GM21423 (cell line): ENCODE results near the gene CCND1.

Experiments
- ATAC-seq: cut with Tn5 transposase; IDR thresholded peaks from one replicate; pipeline ENCODE4 v1.9.1; 2021; ENCODE audit warnings: mild to moderate bottlenecking, moderate library complexity; ENCODE audit not compliant: unreplicated experiment

Gene CCND1

DNA sequence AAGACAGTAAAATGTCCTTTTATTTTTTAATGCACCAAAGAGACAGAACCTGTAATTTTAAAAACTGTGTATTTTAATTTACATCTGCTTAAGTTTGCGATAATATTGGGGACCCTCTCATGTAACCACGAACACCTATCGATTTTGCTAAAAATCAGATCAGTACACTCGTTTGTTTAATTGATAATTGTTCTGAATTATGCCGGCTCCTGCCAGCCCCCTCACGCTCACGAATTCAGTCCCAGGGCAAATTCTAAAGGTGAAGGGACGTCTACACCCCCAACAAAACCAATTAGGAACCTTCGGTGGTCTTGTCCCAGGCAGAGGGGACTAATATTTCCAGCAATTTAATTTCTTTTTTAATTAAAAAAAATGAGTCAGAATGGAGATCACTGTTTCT, 1.1 kb upstream of the CCND1 start:
- no peak for ATAC-seq

GRCh38 chr11:69640260-69640994, 529 bp upstream of the CCND1 start:
- ATAC-seq: no peak

DNA sequence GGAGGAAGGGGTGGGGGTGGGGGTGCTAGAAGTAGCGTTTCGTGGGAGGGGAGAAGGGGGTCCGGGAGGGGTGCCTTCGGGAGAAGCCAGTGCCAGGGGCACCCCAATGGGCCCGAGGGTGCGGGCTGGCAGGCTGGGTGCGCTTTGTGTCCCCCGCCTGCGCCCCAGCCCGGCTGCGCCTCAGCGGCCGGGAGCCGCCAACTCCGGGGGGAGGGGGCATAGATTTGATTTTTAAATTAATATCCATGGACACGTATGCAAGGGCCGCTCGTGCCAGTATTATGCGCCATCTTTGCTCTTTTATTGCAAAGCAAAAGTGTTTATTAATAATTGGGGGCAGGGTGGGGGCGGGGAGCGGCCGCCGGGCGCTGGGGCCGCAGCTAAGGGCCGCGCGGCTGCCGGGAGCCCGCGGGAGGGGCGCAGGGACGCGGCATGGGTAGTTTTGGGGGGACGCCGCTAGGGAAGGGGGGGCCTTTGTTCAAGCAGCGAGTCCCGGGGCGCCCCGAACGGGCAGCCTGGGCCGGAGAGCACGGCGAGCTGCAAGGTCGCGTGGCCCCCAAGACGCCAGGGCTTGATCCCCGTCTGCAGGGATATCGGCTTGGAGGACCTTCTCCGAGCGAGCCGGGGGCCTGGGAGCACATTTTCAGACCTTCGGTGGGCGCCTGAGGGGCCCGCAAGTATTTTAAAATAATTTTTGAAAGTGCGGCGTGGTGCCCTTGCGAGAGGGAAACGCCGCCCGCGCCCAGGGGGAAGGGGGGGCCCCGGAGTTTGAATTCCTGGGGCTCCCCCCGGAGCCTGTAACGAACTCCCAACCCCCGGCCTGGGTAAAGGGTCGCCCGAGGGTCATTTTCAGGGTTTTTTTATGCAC, 959 bp downstream of the CCND1 start:
- ATAC-seq: no peak

GRCh38 chr11:69642549-69642912, 1.6 kb downstream of the CCND1 start:
- ATAC-seq: no peak

GRCh38 chr11:69642913-69643632, 2.1 kb downstream of the CCND1 start:
- ATAC-seq: peak; percentile 51

GRCh38 chr11:69643646-69644045, 2.7 kb downstream of the CCND1 start:
- no peak for ATAC-seq

GRCh38 chr11:69644071-69644961, 3.4 kb downstream of the CCND1 start:
- ATAC-seq: no peak

GRCh38 chr11:69644962-69645675, 4.2 kb downstream of the CCND1 start:
- ATAC-seq: no peak

GRCh38 chr11:69645801-69646492, 5.0 kb downstream of the CCND1 start:
- ATAC-seq: no peak

- ATAC-seq: no peak
Measured at GRCh38 chr11:69646493-69647389, 5.8 kb downstream of the CCND1 start.

DNA sequence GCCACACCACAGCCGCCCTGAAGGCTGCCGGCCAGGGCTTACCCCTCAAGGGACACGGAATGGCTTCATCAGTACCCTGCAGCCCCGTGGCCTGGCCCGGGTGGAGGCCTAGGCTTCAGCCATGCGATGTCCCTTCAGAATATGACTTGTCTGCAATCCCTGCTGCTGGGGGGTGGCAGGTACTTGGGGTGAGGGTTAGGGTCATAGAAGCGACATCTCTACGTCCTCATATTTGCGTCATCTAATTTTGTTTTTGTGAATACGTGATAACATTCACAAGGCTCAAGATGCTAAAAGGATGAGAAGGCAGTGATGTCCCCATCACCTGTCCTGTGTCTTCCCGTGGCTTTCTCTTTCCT, 6.4 kb downstream of the CCND1 start:
- no peak for ATAC-seq

GRCh38 chr11:69647761-69648497, 7.0 kb downstream of the CCND1 start:
- no peak for ATAC-seq

DNA sequence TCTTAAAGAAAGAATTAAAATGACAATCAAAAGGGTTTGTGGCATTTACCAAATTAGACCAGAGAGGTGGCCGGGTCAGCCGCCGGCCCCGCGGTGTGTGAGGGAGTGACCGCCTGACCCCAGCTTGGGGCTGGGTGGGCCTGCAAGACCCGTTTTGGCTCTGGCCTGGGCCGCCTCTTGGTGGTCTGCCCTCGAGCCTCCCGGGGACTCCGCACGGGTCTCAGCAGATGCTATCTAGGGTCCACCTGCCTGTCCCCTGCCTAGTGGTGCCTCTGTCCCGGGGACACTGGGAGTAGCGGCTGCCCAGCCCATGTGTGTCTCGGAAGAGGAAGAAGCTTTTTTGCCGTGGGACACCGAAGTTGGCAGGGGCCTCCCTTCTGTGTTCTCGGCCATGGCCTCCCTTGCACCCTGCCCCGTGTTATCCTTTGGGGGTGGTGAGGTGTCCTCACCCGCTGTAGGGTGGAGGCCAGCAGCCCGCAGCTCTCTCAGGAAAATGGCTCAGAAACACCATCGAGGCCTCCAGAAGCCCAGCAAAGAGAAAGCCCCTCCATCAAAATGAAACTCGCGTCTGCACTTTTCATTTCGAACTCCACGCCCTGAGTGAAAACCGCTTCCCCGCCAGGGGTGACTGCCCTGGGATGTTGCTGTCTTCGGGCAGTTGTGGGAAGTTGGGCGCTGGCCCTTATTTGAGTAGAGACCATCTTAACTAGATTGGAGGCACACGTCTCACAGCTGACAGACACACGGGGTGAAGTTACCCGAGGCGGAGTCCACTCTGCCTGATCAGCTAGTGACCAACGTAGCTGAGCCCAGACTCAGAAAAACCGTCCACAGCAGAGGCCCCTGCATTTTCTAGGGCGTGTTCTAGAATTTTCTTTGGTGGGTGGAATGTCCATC, 8.0 kb downstream of the CCND1 start:
- ATAC-seq: no peak

- ATAC-seq: no peak
Measured at GRCh38 chr11:69649576-69649900, 8.6 kb downstream of the CCND1 start.

- ATAC-seq: no peak
Measured at GRCh38 chr11:69650081-69650831, 9.3 kb downstream of the CCND1 start.

- ATAC-seq: no peak
Measured at GRCh38 chr11:69650832-69651344, 9.9 kb downstream of the CCND1 start.
